Measurements from ENCODE around the gene MMAA.

Gene MMAA

GRCh38 chr4:145609481-145610427 is 9.4 kb upstream of the MMAA start:
- TF ChIP-seq ZSCAN30 (tag by site-specific recombination; IDR thresholded peaks at IDR 0.05) (peak; percentile 36; the same call in 1 of the 2 replicates), ZBTB44 (tag by site-specific recombination; IDR thresholded peaks at IDR 0.05) (no peak), PRDM6 (tag by site-specific recombination; IDR thresholded peaks at IDR 0.05) (0 out of 2 replicates have a peak, but pooled peaks have one; percentile 14), ZNF654 (tag by site-specific recombination; IDR thresholded peaks at IDR 0.05; ENCODE audit: low read depth) (peak; percentile 65), ZNF626 (tag by site-specific recombination; IDR thresholded peaks at IDR 0.05) (no peak)
- H3K36me3 ChIP-seq (ENCODE audit: control insufficient read depth in 2 of 2, insufficient read depth in 1 of 2, low read length in 2 of 2) = no peaks in the 10 kb centered on the region
- H3K4me3 ChIP-seq (ENCODE audit: low read depth, low read length) = no peak overlapping the region
- H3K4me1 ChIP-seq (ENCODE audit: control insufficient read depth, insufficient read depth, low read length) = no peaks in the 10 kb centered on the region
- H3K27ac ChIP-seq (ENCODE audit: extremely low read depth, low read depth, low read length) = no peak overlapping the region
- H3K9me3 ChIP-seq (ENCODE audit: control insufficient read depth, insufficient read depth, low read depth, low read length) = no peaks in the 10 kb centered on the region
- ChIA-PET CTCF (interaction anchor here (0.5 to 1.7 kb wide), 17 partner anchors 24 to 1488 kb away, joined by 3 to 11 read pairs (median 4); no protein-coding TSS in a partner anchor), POLR2A (no interaction called here)

- ChIA-PET CTCF (no interaction called here), POLR2A (no interaction called here)
- no peak overlapping the region for H3K27ac ChIP-seq (ENCODE audit: extremely low read depth, low read depth, low read length)
Observed at GRCh38 chr4:145613566-145614232, 5.5 kb upstream of the MMAA start.

More at GRCh38 chr4:145613566-145614232, 5.5 kb upstream of the MMAA start:
- H3K36me3 ChIP-seq (ENCODE audit: control insufficient read depth in 2 of 2, insufficient read depth in 1 of 2, low read length in 2 of 2) = no peaks in the 10 kb centered on the region
- H3K4me3 ChIP-seq (ENCODE audit: low read depth, low read length) = no peak overlapping the region
- no peaks in the 10 kb centered on the region for H3K4me1 ChIP-seq (ENCODE audit: control insufficient read depth, insufficient read depth, low read length)
- H3K9me3 ChIP-seq (ENCODE audit: control insufficient read depth, insufficient read depth, low read depth, low read length) = no peaks in the 10 kb centered on the region
- TF ChIP-seq ZSCAN5A (tag by site-specific recombination; IDR thresholded peaks at IDR 0.05) = no peak
- TF ChIP-seq ZNF2 (tag by site-specific recombination; IDR thresholded peaks at IDR 0.05) = no peak
- no peak for TF ChIP-seq KLF10 (tag by site-specific recombination; IDR thresholded peaks at IDR 0.05)
- TF ChIP-seq ZNF335 (tag by site-specific recombination; conservative IDR thresholded peaks at IDR 0.05) = no peak
- no peak for TF ChIP-seq SALL2 (tag by site-specific recombination; IDR thresholded peaks at IDR 0.05; ENCODE audit: borderline replicate concordance)
- no peak for TF ChIP-seq ZNF394 (tag by site-specific recombination; IDR thresholded peaks at IDR 0.05; ENCODE audit: borderline replicate concordance)
- no peak for TF ChIP-seq ZNF433 (tag by site-specific recombination; IDR thresholded peaks at IDR 0.05; ENCODE audit: low read depth)
- TF ChIP-seq TSHZ1 (tag by site-specific recombination; IDR thresholded peaks at IDR 0.05; ENCODE audit: borderline replicate concordance) = no peak
- TF ChIP-seq GLIS1 (tag by site-specific recombination; IDR thresholded peaks at IDR 0.05) = no peak
- no peak for TF ChIP-seq ZNF214 (tag by site-specific recombination; IDR thresholded peaks at IDR 0.05; ENCODE audit: borderline replicate concordance)
- no peak for TF ChIP-seq ZNF114 (tag by site-specific recombination; IDR thresholded peaks at IDR 0.05)

Measured in HEK293 (cell line).